Measurements from ENCODE around the gene SPRY1.
A peak's percentile ranks its signal among the peaks of the same experiment; 100 is the strongest.

The SPRY1 gene

DNA sequence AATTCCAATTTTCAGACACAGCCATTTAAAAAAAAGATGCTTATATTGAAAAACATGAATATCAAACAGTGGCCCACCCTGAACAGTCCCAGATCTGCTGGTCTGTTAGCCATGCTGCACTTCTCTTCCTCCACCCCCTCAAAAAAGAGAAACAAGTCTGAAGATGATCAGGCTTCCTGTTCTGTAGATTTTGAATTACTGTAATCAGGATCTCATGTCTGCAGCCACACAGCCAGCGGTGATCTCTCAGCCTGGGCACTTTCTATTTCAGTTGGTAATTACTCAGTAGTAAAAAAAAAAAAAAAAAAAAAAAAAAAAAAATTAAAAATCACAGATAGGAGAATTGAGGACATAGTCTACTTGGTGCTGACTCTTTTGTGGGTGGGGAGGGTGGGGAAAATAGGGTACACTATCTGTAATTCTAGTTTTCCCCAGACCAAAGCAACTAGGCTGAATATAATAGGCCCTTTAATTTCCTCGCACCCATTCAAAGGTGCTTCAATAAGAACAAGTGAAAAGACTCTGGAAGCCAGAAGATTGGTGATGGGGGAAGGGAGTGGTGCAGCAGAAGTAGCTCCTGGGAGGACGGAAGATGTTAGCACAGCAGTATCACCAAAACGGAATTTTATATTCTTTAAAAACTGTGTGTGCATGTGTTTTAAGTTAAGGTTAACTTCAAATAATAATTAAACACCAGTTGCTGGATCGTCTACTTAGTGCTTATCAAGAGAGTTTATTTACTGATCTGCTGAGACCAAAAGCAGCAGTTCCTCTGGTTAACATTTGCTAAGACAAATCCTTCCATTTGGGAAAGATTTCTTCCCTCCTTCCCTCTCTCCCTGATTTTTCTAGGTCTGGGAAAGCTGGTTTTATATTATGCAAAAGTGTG is 47.0 kb downstream of the SPRY1 start:
- no peaks in the 10 kb centered on the region for H3K36me3 ChIP-seq (ENCODE audit: control insufficient read depth, insufficient read depth, low read length)
- H3K4me3 ChIP-seq (ENCODE audit: low read length) = no peak overlapping the region
- no peaks in the 10 kb centered on the region for H3K79me2 ChIP-seq (ENCODE audit: control insufficient read depth, insufficient read depth, low read length)
- no peak overlapping the region for H3K4ac ChIP-seq (ENCODE audit: low read depth, low read length)
- no peaks in the 10 kb centered on the region for H3K4me1 ChIP-seq (ENCODE audit: control insufficient read depth, low read depth, low read length)
- peak overlapping the region; percentile 83 for H3K27ac ChIP-seq (ENCODE audit: low read depth, low read length)
- DNase-seq = peak; percentile 63
- peak overlapping the region; percentile 92 for H3K18ac ChIP-seq (ENCODE audit: low read length)
- peak overlapping the region; percentile 37 for H3K23ac ChIP-seq (ENCODE audit: low read length)
- H3K27me3 ChIP-seq (ENCODE audit: insufficient read depth, low read length, poor library complexity) = no peaks in the 10 kb centered on the region
- H3K9ac ChIP-seq (ENCODE audit: low read length) = peak overlapping the region; percentile 56
- no CpG with 5 or more reads among the region's 5 CpGs for whole genome bisulfite sequencing (ENCODE audit: extremely low coverage, insufficient coverage, low lambda C conversion rate)
- H4K8ac ChIP-seq (ENCODE audit: low read depth, low read length) = peak overlapping the region; percentile 56
- H2BK5ac ChIP-seq (ENCODE audit: low read length) = peak overlapping the region; percentile 82
- peak overlapping the region; percentile 52 for H4K5ac ChIP-seq (ENCODE audit: low read length)
- H3K4me2 ChIP-seq (ENCODE audit: low read length) = peak overlapping the region; percentile 58
- peak overlapping the region; percentile 83 for H3K56ac ChIP-seq (ENCODE audit: low read length)
- H2BK15ac ChIP-seq (replicated peaks; ENCODE audit: low read depth) = peak overlapping the region; percentile 96
- H2BK120ac ChIP-seq (ENCODE audit: low read depth, low read length) = peak overlapping the region; percentile 82
- no peak overlapping the region for H2AK5ac ChIP-seq (ENCODE audit: low read length)
- H3K79me1 ChIP-seq (ENCODE audit: low read length) = no peaks in the 10 kb centered on the region

DNA sequence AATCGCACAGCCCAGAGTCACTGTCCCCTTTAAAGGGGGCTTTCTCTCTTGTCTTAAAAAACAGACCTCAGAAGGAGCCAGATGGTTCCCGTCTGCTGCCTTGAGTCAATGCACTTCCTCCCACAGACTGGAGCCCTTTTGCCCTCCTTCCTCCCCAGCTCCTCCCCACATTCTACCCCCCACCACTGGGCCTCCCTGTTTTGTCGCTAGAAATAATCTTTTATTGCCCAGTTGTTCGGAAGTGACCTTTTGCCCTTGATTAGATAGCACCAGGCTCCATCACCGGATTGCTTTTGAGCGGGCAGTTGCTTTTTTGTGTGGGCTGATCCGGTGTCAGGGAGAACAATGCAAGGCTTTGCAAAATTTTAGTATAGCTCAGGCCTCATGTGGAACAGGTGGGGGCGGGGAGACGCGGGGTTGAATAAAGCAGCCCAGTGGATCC is 47.7 kb downstream of the SPRY1 start:
- peak overlapping the region; percentile 96 for H2BK15ac ChIP-seq (replicated peaks; ENCODE audit: low read depth)
- no peak overlapping the region for H3K4ac ChIP-seq (ENCODE audit: low read depth, low read length)
- H3K27ac ChIP-seq (ENCODE audit: low read depth, low read length) = peak overlapping the region; percentile 83
- H3K4me3 ChIP-seq (ENCODE audit: low read length) = no peak overlapping the region
- no peak overlapping the region for H3K23ac ChIP-seq (ENCODE audit: low read length)
- no CpG with 5 or more reads among the region's 10 CpGs for WGBS (ENCODE audit: extremely low coverage, insufficient coverage, low lambda C conversion rate)
- DNase-seq = peak; percentile 94
- no peaks in the 10 kb centered on the region for H3K36me3 ChIP-seq (ENCODE audit: control insufficient read depth, insufficient read depth, low read length)
- peak overlapping the region; percentile 83 for H3K56ac ChIP-seq (ENCODE audit: low read length)
- H3K4me2 ChIP-seq (ENCODE audit: low read length) = peak overlapping the region; percentile 58
- peak overlapping the region; percentile 82 for H2BK120ac ChIP-seq (ENCODE audit: low read depth, low read length)
- no peak overlapping the region for H2AK5ac ChIP-seq (ENCODE audit: low read length)
- peak overlapping the region; percentile 87 for H3K18ac ChIP-seq (ENCODE audit: low read length)
- peak overlapping the region; percentile 82 for H2BK5ac ChIP-seq (ENCODE audit: low read length)
- H3K79me2 ChIP-seq (ENCODE audit: control insufficient read depth, insufficient read depth, low read length) = no peaks in the 10 kb centered on the region
- no peaks in the 10 kb centered on the region for H3K79me1 ChIP-seq (ENCODE audit: low read length)
- no peak overlapping the region for H4K8ac ChIP-seq (ENCODE audit: low read depth, low read length)
- peak overlapping the region; percentile 52 for H4K5ac ChIP-seq (ENCODE audit: low read length)
- no peaks in the 10 kb centered on the region for H3K27me3 ChIP-seq (ENCODE audit: insufficient read depth, low read length, poor library complexity)
- no peaks in the 10 kb centered on the region for H3K4me1 ChIP-seq (ENCODE audit: control insufficient read depth, low read depth, low read length)
- H3K9ac ChIP-seq (ENCODE audit: low read length) = peak overlapping the region; percentile 56

GRCh38 chr4:123446865-123447474 is 50.4 kb downstream of the SPRY1 start:
- Histone ChIP-seq H2BK120ac (ENCODE audit: low read depth, low read length) (peak overlapping the region; percentile 45), H3K9ac (ENCODE audit: low read length) (no peak overlapping the region), H3K4me1 (ENCODE audit: control insufficient read depth, low read depth, low read length) (no peaks in the 10 kb centered on the region), H3K56ac (ENCODE audit: low read length) (no peak overlapping the region), H3K23ac (ENCODE audit: low read length) (no peak overlapping the region), H3K79me1 (ENCODE audit: low read length) (no peaks in the 10 kb centered on the region), H2BK15ac (replicated peaks; ENCODE audit: low read depth) (peak overlapping the region; percentile 36), H3K4me2 (ENCODE audit: low read length) (no peak overlapping the region), H4K8ac (ENCODE audit: low read depth, low read length) (no peak overlapping the region), H3K79me2 (ENCODE audit: control insufficient read depth, insufficient read depth, low read length) (no peaks in the 10 kb centered on the region), H3K27ac (ENCODE audit: low read depth, low read length) (no peak overlapping the region), H3K36me3 (ENCODE audit: control insufficient read depth, insufficient read depth, low read length) (no peaks in the 10 kb centered on the region), H2AK5ac (ENCODE audit: low read length) (no peak overlapping the region), H3K4ac (ENCODE audit: low read depth, low read length) (peak overlapping the region; percentile 68), H3K27me3 (ENCODE audit: insufficient read depth, low read length, poor library complexity) (no peaks in the 10 kb centered on the region), H4K5ac (ENCODE audit: low read length) (no peak overlapping the region), H3K18ac (ENCODE audit: low read length) (peak overlapping the region; percentile 75), H2BK5ac (ENCODE audit: low read length) (no peak overlapping the region), H3K4me3 (ENCODE audit: low read length) (no peak overlapping the region)
- peak; percentile 9 for DNase-seq
- WGBS (ENCODE audit: extremely low coverage, insufficient coverage, low lambda C conversion rate) = no CpG with 5 or more reads among the region's 6 CpGs

- Histone ChIP-seq H2BK5ac (ENCODE audit: low read length) (no peak overlapping the region), H3K4me1 (ENCODE audit: control insufficient read depth, low read depth, low read length) (no peaks in the 10 kb centered on the region), H3K79me1 (ENCODE audit: low read length) (no peaks in the 10 kb centered on the region), H2BK120ac (ENCODE audit: low read depth, low read length) (no peak overlapping the region), H2AK5ac (ENCODE audit: low read length) (no peak overlapping the region), H3K56ac (ENCODE audit: low read length) (no peak overlapping the region), H3K4ac (ENCODE audit: low read depth, low read length) (no peak overlapping the region), H3K27me3 (ENCODE audit: insufficient read depth, low read length, poor library complexity) (no peaks in the 10 kb centered on the region), H3K23ac (ENCODE audit: low read length) (no peak overlapping the region), H4K8ac (ENCODE audit: low read depth, low read length) (no peak overlapping the region), H3K4me3 (ENCODE audit: low read length) (no peak overlapping the region), H2BK15ac (replicated peaks; ENCODE audit: low read depth) (no peak overlapping the region), H3K27ac (ENCODE audit: low read depth, low read length) (no peak overlapping the region), H3K4me2 (ENCODE audit: low read length) (no peak overlapping the region), H3K9ac (ENCODE audit: low read length) (no peak overlapping the region), H3K79me2 (ENCODE audit: control insufficient read depth, insufficient read depth, low read length) (no peaks in the 10 kb centered on the region), H3K36me3 (ENCODE audit: control insufficient read depth, insufficient read depth, low read length) (no peaks in the 10 kb centered on the region), H3K18ac (ENCODE audit: low read length) (no peak overlapping the region), H4K5ac (ENCODE audit: low read length) (no peak overlapping the region)
- peak; percentile 4 for DNase-seq
- no CpG with 5 or more reads among the region's 5 CpGs for WGBS (ENCODE audit: extremely low coverage, insufficient coverage, low lambda C conversion rate)
Observed at GRCh38 chr4:123449362-123449761, 52.8 kb downstream of the SPRY1 start.

GRCh38 chr4:123449780-123450179 is 53.2 kb downstream of the SPRY1 start:
- H4K5ac ChIP-seq (ENCODE audit: low read length) = no peak overlapping the region
- no peak overlapping the region for H4K8ac ChIP-seq (ENCODE audit: low read depth, low read length)
- H3K79me1 ChIP-seq (ENCODE audit: low read length) = no peaks in the 10 kb centered on the region
- H3K79me2 ChIP-seq (ENCODE audit: control insufficient read depth, insufficient read depth, low read length) = no peaks in the 10 kb centered on the region
- no peak overlapping the region for H2BK5ac ChIP-seq (ENCODE audit: low read length)
- no peak overlapping the region for H3K23ac ChIP-seq (ENCODE audit: low read length)
- H3K36me3 ChIP-seq (ENCODE audit: control insufficient read depth, insufficient read depth, low read length) = no peaks in the 10 kb centered on the region
- H3K27ac ChIP-seq (ENCODE audit: low read depth, low read length) = no peak overlapping the region
- H3K4me3 ChIP-seq (ENCODE audit: low read length) = no peak overlapping the region
- no peak for DNase-seq
- no peak overlapping the region for H3K9ac ChIP-seq (ENCODE audit: low read length)
- H3K4me1 ChIP-seq (ENCODE audit: control insufficient read depth, low read depth, low read length) = no peaks in the 10 kb centered on the region
- H3K56ac ChIP-seq (ENCODE audit: low read length) = no peak overlapping the region
- H3K27me3 ChIP-seq (ENCODE audit: insufficient read depth, low read length, poor library complexity) = no peaks in the 10 kb centered on the region
- no peak overlapping the region for H3K4me2 ChIP-seq (ENCODE audit: low read length)
- H2BK15ac ChIP-seq (replicated peaks; ENCODE audit: low read depth) = no peak overlapping the region
- WGBS (ENCODE audit: extremely low coverage, insufficient coverage, low lambda C conversion rate) = no CpG with 5 or more reads among the region's 1 CpG
- H2AK5ac ChIP-seq (ENCODE audit: low read length) = no peak overlapping the region
- no peak overlapping the region for H3K4ac ChIP-seq (ENCODE audit: low read depth, low read length)
- no peak overlapping the region for H2BK120ac ChIP-seq (ENCODE audit: low read depth, low read length)
- no peak overlapping the region for H3K18ac ChIP-seq (ENCODE audit: low read length)

Measured in mesendoderm (in vitro differentiated cells).